Motor neuron (in vitro differentiated cells): ENCODE results near the gene WARS2. TPM values are rescaled to one million over a fixed set of nuclear protein-coding genes. Genes with fewer than 3 reads are reported as not detected.

Source experiments
- ATAC-seq, 8 experiments: fragments of 200-7000 bp; cut with Tn5 transposase; replicated peaks in 6 of 8; 2 replicates each; pipeline ENCODE4 v1.8.0; 2021; ENCODE audit warnings: mild to moderate bottlenecking in 8 of 8, moderate library complexity in 8 of 8
- H3K27ac ChIP-seq, 2 donors: fragments of 250-450 bp; sonication (Bioruptor Pico); 2 replicates each; pipeline ENCODE4 v1.9.0; 2021; ENCODE audit warnings: antibody characterized with exemption in 2 of 2, mild to moderate bottlenecking in 2 of 2, moderate library complexity in 1 of 2
- H3K4me1 ChIP-seq, 2 donors: fragments of 250-450 bp; sonication (Bioruptor Pico); replicated peaks in 1 of 2; 2 replicates each; pipeline ENCODE4 v1.6.1; 2021; ENCODE audit warnings: antibody characterized with exemption in 2 of 2, mild to moderate bottlenecking in 2 of 2, moderate library complexity in 1 of 2
- H3K4me3 ChIP-seq, 5 donors: fragments of 250-450 bp; sonication (Bioruptor Pico); 2 replicates each; pipeline ENCODE4 v1.9.0; 2021; ENCODE audit warnings: antibody characterized with exemption in 5 of 5, mild to moderate bottlenecking in 5 of 5, moderate library complexity in 4 of 5
- WGBS, 10 experiments: fragments of 450-650 bp; shearing (Covaris generic); methylation state at CpG; one replicate each; pipeline ENCODE4 v1.0.0; 2022; 5-methylcytosine and 5-hydroxymethylcytosine counted together
- in situ Hi-C, 9 experiments: fragments of 400-800 bp; cut with MboI; loops; one replicate each; pipeline ENCODE4 v1.15.0; 2021; ENCODE audit warnings: low sequenced_read_pairs in 9 of 9, low pct_unique_long_range_greater_than_20kb in 2 of 9; ENCODE audit not compliant: unreplicated experiment in 9 of 9
- total RNA-seq, 8 experiments: library from RNA; unstranded; fragments of 300-600 nt; gene quantifications; 2 replicates each; pipeline versions ENCODE4 v1.2.3 to v1.2.4, GENCODE V29; 2022

WARS2 gene
- total RNA-seq, 8 experiments from 2014 or later: 11.8 to 20.8 (median 17.2) TPM

GRCh38 chr1:119008483-119009311, 131.8 kb downstream of the WARS2 start:
- no peak overlapping the region for H3K27ac ChIP-seq
- in situ Hi-C loops: loop anchor here in 3 of 9 experiments (10.0 to 25.0 kb wide), 2 partner anchors 846 to 854 kb away; no protein-coding TSS in a partner anchor

DNA sequence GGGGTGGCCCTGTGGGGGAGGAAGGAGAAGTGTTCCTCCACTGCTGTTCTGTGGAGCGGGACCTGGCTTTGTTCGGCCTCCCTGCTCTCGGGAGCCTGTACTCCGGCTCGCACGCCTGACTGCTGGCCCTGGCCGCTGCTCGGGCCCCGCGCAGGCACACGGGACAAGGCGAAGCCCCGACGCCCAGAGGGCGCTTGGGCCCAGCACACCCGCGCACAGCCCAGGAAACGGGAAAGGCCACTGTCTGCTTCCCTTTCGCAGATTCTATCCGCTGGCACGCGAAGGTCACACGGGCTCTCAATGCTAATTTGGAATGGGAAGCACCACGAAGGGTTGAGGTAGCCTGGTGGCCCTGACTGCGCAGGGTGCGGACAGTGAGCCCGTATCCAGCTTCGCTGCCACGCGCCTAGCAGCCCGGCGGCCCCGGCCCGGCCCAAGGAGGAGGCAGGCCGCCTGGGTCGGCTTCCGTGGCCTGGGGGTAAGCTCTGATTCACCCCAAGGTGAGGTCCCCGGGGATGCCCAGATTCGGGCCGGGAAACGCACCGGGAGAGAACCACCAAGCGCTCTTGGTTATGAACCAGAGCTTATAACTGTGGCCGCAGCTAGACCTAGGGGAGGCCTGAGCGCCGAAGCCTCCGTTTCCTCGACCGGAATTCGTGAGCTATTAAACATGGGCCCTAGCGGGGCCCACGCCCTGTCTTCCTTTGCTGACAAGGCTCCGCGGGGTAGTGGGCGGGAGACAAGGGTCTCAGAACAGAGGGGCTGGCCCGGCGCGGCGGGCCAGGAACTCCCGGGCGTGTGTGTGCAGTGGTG, 132.6 kb downstream of the WARS2 start:
- H3K4me3 ChIP-seq: peak overlapping the region in 4 of 5 donors; percentile 1 to 23 (median 10)
- H3K27ac ChIP-seq: no peak overlapping the region
- 12 to 97% (median 30%) methylated on average over 3 to 42 of the region's 61 CpGs; no CpG with 5 or more reads in 4 of the 10 experiments for WGBS, 10 experiments
- ATAC-seq: peak in 4 of 8 experiments; percentile 29 to 59 (median 46)
- in situ Hi-C loops: loop anchor here in 3 of 9 experiments (10.0 to 25.0 kb wide), 2 partner anchors 846 to 853 kb away; no protein-coding TSS in a partner anchor
- H3K4me1 ChIP-seq: peaks cover 0 to 9% of the 10 kb centered on the region in 2 donors

More at GRCh38 chr1:119008483-119009311, 131.8 kb downstream of the WARS2 start:
- ATAC-seq: peak; percentile 47 to 77 (median 70)
- Histone ChIP-seq H3K4me3 (peak overlapping the region in 4 of 5 donors; percentile 1 to 23 (median 10)), H3K4me1 (peaks cover 0 to 9% of the 10 kb centered on the region in 2 donors)
- WGBS, 10 experiments: 4 to 50% (median 10%) methylated on average over 5 to 14 of the region's 22 CpGs

- H3K27ac ChIP-seq: no peak overlapping the region
- no peak overlapping the region for H3K4me3 ChIP-seq
- no peak for ATAC-seq
- H3K4me1 ChIP-seq: peaks cover 0 to 9% of the 10 kb centered on the region in 2 donors
- WGBS, 10 experiments: 0 to 97% (median 29%) methylated on average over 1 to 16 of the region's 22 CpGs; no CpG with 5 or more reads in 5 of the 10 experiments
- in situ Hi-C loops: loop anchor here in 3 of 9 experiments (10.0 to 25.0 kb wide), 2 partner anchors 845 to 853 kb away; no protein-coding TSS in a partner anchor
Measured at GRCh38 chr1:119007339-119007669, 133.1 kb downstream of the WARS2 start.

DNA sequence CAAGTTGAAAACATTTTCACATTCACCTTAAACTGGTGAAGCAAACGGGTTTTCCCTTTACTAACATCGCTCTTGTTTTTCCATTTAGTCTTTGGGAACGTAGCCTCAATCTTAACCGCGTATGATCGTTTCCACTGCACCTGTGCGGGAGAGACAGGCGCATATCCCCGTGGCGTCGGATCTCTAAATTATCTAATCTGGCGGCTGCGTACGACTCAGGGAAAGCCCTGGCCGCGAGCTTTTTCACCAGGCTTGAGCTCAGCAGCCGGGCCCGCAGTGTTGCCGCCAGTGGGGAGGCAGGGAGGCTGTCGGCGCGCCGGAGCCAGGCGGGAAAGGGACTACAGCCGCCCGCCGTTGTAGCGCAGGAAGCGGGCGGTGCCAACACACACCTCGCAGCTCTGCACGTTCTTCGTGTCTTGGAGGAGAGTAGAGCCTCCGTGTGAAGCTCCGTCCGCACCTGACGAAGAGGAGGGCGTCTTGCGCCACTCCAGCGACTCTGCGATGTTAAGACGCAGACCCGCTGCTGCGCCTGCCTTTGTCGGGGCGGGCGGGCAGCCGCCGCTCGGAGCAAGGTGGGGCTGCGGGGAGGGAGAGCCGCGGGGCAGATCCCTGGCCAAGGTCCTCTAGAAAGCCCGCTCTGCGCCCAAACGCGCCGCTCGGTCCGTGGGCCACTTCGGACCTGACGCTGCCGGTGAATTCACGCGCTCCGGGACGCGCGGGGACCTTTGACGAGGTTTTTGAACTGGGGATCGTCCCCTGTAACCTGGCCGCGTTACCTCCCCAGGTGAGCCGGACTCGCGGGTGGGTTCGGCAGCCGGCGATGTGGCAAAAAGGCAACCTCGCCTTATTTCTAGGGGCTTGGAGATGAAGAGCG, 133.8 kb downstream of the WARS2 start:
- Histone ChIP-seq H3K27ac (no peak overlapping the region), H3K4me3 (peak overlapping the region in 3 of 5 donors; percentile 2 to 20 (median 15)), H3K4me1 (peaks cover 0 to 12% of the 10 kb centered on the region in 2 donors)
- ATAC-seq: peak in 4 of 8 experiments; percentile 29 to 53 (median 48)
- 2 to 97% (median 25%) methylated on average over 6 to 52 of the region's 81 CpGs; no CpG with 5 or more reads in 2 of the 10 experiments for WGBS, 10 experiments
- in situ Hi-C loops: loop anchor here in 3 of 9 experiments (10.0 to 25.0 kb wide), 2 partner anchors 844 to 852 kb away; no protein-coding TSS in a partner anchor

DNA sequence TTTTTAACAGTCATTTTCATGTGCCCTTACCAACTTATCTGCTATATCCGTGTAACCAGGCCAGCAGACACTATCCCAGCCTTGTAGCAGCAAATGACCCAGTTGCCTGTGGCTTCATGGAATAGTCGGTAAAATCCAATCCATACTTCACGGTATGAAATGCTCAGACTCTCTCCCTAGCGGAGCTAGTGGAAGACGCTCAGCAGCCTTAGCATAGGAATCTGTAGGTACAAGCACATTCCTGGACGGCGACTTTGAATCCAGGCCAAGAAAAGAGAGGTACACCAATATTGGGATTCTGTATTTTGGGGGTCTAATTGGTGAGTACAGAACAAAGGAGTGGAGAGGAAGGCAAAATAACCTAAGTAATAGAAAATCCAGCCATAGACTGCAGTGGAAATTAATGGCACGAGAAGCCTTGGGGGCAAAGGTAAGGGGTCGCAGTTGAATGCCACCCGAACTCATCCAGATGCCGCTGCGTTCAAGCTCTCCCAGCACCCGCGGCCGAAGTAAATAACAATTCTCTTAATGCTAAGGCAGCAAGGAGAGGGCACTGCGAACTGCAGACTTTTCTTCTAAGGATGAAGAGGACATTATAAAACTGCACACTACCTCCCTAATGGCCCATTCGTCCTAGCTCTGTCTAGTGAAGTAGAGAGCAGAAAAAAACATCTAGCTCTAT, 134.6 kb downstream of the WARS2 start:
- H3K27ac ChIP-seq: no peak overlapping the region
- in situ Hi-C loops: loop anchor here in 3 of 9 experiments (10.0 to 25.0 kb wide), 2 partner anchors 844 to 851 kb away; no protein-coding TSS in a partner anchor
- H3K4me1 ChIP-seq: peaks cover 0 to 12% of the 10 kb centered on the region in 2 donors
- WGBS, 10 experiments: 14 to 97% (median 43%) methylated on average over 4 to 17 of the region's 17 CpGs; no CpG with 5 or more reads in 1 of the 10 experiments
- ATAC-seq: no peak
- H3K4me3 ChIP-seq: no peak overlapping the region

GRCh38 chr1:119004781-119005180, 135.7 kb downstream of the WARS2 start:
- no peak overlapping the region for H3K4me3 ChIP-seq
- H3K4me1 ChIP-seq: peaks cover 0 to 12% of the 10 kb centered on the region in 2 donors
- in situ Hi-C loops: loop anchor here in 3 of 9 experiments (10.0 to 25.0 kb wide), 2 partner anchors 842 to 850 kb away; no protein-coding TSS in a partner anchor
- no peak for ATAC-seq
- H3K27ac ChIP-seq: no peak overlapping the region
- WGBS, 10 experiments: 21 to 69% (median 55%) methylated on average over 2 of the region's 2 CpGs; no CpG with 5 or more reads in 7 of the 10 experiments

DNA sequence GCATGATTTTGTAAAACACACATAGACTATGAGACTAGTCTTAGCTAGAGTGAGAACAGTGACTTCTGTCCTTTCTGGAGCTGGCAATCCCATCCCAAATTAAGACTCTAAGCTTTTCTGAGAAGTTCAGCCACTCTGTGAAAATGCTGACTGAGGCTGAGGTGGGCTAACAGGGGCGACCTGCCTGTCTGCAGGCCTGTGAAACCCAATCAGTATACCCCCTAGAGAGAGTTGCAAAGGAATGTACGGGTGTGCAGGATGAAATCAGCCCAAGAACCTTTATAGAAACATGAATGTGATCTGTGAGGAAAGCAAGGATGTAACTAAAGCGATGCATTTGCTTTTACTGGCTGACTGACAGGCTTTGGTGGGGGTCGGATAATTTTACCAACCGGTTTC, 136.3 kb downstream of the WARS2 start:
- H3K27ac ChIP-seq: no peak overlapping the region
- peaks cover 0 to 6% of the 10 kb centered on the region in 2 donors for H3K4me1 ChIP-seq
- H3K4me3 ChIP-seq: no peak overlapping the region
- peak in 1 of 8 experiments; percentile 20 for ATAC-seq
- 0 to 83% (median 42%) methylated on average over 1 to 5 of the region's 5 CpGs for whole genome bisulfite sequencing, 10 experiments
- in situ Hi-C loops: loop anchor here in 3 of 9 experiments (10.0 to 25.0 kb wide), 2 partner anchors 842 to 849 kb away; no protein-coding TSS in a partner anchor

DNA sequence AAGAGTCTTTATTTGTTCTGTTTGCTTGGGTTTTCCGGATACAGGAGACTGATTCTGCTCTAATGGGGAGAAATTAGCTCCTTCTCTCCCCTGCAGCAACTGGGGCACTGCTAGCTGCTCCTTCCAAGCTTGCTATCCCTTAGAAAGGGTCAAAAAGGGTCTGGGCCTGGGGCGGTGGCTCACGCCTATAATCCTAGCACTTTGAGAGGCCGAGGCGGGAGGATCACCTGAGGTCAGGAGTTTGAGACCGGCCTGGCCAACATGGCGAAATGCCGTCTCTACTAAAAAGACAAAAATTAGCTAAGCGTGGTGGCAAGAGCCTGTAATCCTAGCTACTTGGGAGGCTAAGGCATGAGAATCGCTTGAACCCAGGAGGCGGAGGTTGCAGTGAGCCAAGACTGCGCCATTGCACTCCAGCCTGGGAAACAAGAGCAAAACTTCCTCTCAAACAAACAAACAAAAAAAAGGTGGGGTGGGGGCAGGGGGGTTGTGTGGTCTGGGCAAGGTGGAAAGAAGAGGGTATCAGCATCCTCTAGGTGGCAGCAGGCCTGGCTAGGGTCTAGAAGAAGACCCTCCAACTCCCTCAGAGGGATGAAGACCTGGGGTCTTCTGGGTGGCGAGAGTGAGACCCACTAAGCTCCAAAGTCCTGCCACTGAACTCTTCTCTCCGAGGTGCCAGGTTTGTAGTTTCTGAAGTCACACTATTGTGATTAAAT, 136.9 kb downstream of the WARS2 start:
- in situ Hi-C loops: loop anchor here in 3 of 9 experiments (10.0 to 25.0 kb wide), 2 partner anchors 841 to 849 kb away; no protein-coding TSS in a partner anchor
- 20 to 99% (median 74%) methylated on average over 1 to 14 of the region's 14 CpGs; no CpG with 5 or more reads in 2 of the 10 experiments for WGBS, 10 experiments
- ATAC-seq: no peak
- H3K27ac ChIP-seq: no peak overlapping the region
- H3K4me3 ChIP-seq: no peak overlapping the region
- H3K4me1 ChIP-seq: peaks cover 0 to 2% of the 10 kb centered on the region in 2 donors

DNA sequence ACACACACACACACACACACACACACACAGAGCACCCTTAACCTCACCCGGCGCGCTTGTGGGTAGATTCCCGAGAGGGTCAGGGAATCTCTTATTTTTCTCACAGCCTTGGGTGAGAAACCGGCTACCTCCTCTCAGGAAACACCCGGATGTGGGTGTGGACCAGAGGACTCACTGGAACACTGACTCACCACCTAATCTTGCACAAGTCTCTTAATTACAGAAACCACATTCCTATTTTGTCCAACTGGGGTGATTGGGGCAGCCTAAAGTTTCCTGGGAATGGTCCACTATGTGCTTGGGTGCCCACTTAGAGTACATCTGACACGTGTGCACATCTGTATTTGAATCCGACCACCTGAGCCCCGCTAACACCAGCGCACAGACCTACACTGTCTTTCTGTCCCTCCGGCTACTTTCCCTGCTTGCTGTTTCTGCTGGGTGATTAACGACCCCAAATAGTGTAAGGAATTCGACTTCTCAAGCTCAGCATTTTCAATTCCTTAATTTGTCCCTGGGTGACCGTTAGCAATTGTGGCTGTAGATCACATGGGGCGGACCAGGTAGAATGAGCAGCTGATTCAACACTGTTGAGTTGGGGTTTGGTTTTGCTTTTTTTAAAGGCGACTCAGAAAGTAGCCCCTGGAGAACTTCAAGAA, 138.3 kb downstream of the WARS2 start:
- WGBS, 10 experiments: 33 to 93% (median 53%) methylated on average over 2 to 14 of the region's 16 CpGs; no CpG with 5 or more reads in 2 of the 10 experiments
- no peak overlapping the region for H3K4me3 ChIP-seq
- in situ Hi-C loops: loop anchor here in 3 of 9 experiments (10.0 to 25.0 kb wide), 2 partner anchors 840 to 847 kb away; no protein-coding TSS in a partner anchor
- peak in 4 of 8 experiments; percentile 12 to 83 (median 71) for ATAC-seq
- peaks cover 0 to 2% of the 10 kb centered on the region in 2 donors for H3K4me1 ChIP-seq
- H3K27ac ChIP-seq: no peak overlapping the region
